AG10803 (cell line): ENCODE data around the gene DNAJC2.
"Not testable (repeated sequence)": the region's sequence is repeated elsewhere in the genome, so short reads cannot be mapped to it uniquely, and the experiment has no call there.

Source experiments
- DNase-seq: peaks from one replicate; pipeline ENCODE4 v3.0.0; 2010; ENCODE audit warnings: low read depth
- H3K4me3 ChIP-seq: 2 replicates; pipeline ENCODE4 v1.5.1; 2011; ENCODE audit warnings: mild to moderate bottlenecking, low read length, control low read depth
- TF ChIP-seq, protein P1 (sequence below): conservative IDR thresholded peaks from 2 replicates; pipeline ENCODE4 v1.5.1; 2011; ENCODE audit warnings: mild to moderate bottlenecking, low read length, control low read depth, inconsistent platforms

Gene DNAJC2

DNA sequence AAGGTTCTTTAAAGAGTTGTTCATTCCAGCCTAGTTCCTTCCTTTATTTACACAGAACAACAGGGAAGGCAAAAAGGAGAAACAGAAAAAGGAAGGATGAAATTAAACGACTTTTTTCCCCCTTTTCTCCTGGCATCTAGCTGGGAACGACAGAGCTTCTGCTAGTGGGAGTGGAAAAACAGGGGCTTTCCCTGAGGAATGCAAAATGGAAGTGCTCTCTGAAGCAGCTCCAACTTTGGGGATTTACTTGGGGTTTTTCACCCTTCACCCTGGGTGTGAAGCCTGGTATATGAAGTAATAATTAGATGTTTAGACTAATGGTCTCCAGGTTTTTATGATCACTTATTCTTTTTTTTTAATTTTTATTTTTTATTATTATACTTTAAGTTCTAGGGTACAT is 43.1 kb downstream of the DNAJC2 start:
- no peak overlapping the region for H3K4me3 ChIP-seq
- no peak for DNase-seq
- TF ChIP-seq, protein P1, sequence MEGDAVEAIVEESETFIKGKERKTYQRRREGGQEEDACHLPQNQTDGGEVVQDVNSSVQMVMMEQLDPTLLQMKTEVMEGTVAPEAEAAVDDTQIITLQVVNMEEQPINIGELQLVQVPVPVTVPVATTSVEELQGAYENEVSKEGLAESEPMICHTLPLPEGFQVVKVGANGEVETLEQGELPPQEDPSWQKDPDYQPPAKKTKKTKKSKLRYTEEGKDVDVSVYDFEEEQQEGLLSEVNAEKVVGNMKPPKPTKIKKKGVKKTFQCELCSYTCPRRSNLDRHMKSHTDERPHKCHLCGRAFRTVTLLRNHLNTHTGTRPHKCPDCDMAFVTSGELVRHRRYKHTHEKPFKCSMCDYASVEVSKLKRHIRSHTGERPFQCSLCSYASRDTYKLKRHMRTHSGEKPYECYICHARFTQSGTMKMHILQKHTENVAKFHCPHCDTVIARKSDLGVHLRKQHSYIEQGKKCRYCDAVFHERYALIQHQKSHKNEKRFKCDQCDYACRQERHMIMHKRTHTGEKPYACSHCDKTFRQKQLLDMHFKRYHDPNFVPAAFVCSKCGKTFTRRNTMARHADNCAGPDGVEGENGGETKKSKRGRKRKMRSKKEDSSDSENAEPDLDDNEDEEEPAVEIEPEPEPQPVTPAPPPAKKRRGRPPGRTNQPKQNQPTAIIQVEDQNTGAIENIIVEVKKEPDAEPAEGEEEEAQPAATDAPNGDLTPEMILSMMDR: no peak

- DNase-seq: no peak
- H3K4me3 ChIP-seq: no peak overlapping the region
- TF ChIP-seq, protein P1: no peak
Measured at GRCh38 chr7:103299660-103300059, 44.9 kb downstream of the DNAJC2 start.

DNA sequence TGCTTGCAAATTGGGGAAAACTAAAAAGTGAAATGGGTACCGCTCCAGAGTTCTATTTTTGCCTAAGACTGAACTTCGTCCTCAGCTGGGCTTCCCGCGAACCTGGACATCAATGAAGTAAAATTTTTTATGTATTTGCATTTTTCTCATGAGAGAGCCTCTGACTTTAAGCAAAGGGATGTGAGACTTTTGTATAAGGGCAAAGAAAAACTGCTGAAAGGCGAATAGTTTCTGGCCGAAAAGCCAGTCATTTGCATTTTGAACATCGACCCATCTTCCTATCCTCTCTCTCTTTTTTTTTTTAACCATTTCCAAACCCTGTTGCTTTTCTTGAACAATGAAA is 46.8 kb downstream of the DNAJC2 start:
- H3K4me3 ChIP-seq: peak overlapping the region; percentile 79
- DNase-seq: no peak
- TF ChIP-seq, protein P1: no peak

DNA sequence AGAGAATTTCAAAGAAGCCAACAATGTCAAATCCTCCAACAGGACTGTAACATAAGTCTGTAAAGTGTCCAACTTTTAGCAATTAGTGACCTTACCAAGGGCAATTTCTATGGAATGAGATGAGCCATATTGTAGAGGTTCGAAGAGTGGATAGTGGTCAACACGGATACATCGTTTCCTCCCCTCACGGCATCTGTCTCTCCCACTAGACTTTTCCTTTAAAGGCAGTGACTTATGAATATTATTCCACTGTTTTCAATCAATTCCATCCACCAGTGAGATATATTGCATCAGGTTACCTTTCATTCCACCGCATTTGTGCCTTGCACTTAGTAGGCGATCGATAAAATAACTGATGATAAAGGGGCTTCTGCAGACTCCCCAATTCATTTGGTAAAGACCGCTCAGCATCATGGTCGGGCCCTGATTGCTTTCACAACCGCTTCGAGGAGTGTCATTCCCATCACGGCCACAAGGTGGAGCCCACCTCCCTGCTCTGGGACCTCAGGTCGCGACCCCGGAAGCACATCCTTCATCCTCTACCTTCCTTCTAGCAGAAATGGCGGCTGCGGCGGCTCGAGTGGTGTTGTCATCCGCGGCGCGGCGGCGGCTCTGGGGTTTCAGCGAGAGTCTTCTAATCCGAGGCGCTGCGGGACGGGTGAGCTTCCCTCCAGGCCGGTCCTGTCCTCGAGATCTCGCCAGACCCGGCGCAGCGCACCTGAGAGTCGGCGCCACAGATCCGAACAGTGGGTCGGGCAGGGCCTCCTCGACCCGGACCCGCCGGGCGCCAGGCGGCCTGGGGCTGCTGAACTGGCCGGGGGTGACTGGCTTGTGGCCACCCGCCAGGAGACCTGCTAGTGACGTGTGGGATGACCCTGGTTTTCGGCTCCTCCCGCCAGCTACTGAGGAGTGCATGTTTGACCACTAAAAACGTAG is 47.4 kb downstream of the DNAJC2 start, which contains the start of gene PMPCB:
TSS of gene PMPCB (plus strand) at position 535 of the 936 bp plus-strand sequence. CDS start at position 560, 25 bp downstream.
- TF ChIP-seq, protein P1: peak; percentile 94
- peak; percentile 88 for DNase-seq
- H3K4me3 ChIP-seq: peak within 1 kb of the TSS; percentile 79

DNA sequence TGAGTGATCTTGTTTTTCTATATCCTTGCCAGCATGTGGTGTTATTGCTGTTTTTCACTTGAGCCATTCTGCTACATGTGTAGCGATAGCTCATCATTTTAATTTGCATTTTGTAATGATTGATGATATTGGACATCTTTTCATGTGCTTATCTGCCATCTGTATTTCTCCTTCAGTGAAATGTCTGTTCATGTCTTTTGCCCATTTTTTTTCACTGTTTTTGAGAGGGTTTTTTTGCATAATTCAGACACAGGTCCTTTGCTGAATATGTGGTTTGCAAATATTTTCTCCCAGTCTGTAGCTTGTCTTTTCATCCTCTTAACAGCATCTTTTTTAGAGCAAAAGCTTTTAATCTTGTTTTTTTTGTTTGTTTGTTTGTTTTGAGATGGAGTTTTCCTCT is 51.0 kb downstream of the DNAJC2 start:
- TF ChIP-seq, protein P1: no peak
- H3K4me3 ChIP-seq: no peak overlapping the region

GRCh38 chr7:103292122-103292521 is 52.4 kb downstream of the DNAJC2 start:
- no peak for DNase-seq
- H3K4me3 ChIP-seq: no peak overlapping the region
- TF ChIP-seq, protein P1: no peak

More for the DNA sequence above, 51.0 kb downstream of the DNAJC2 start:
- no peak for DNase-seq

DNA sequence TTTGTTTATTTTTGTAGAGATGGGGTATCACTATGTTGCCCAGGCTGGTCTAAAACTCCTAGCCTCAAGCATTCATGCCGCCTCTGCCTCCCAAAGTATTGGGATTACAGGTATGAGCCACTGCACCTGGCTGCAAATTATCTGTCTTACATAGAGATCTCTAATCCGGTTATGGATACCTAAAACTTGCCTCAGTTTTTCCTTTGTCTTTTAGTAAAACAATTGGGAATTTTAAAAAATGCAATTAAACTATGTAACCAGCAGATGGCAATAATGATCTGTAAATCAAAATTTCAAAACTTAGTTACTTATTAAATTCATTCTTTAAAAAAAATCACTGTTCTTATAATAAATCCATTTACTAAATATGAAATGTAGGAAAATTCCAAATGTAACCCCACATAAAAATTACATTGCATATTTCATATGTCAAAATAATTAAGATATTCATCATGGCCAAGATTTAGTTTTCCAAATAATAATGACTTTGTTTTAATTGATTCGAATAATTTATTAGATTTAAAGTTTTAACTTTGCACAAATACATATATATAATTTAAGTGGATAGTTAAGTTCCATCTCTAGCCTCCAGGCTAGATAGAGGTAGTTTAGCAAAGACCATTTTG is 61.7 kb downstream of the DNAJC2 start:
- not testable (repeated sequence) for H3K4me3 ChIP-seq, DNase-seq

- not testable (repeated sequence) for DNase-seq
- peak overlapping the region; percentile 62 for H3K4me3 ChIP-seq
Measured at GRCh38 chr7:103280803-103281155, 63.8 kb downstream of the DNAJC2 start.

DNA sequence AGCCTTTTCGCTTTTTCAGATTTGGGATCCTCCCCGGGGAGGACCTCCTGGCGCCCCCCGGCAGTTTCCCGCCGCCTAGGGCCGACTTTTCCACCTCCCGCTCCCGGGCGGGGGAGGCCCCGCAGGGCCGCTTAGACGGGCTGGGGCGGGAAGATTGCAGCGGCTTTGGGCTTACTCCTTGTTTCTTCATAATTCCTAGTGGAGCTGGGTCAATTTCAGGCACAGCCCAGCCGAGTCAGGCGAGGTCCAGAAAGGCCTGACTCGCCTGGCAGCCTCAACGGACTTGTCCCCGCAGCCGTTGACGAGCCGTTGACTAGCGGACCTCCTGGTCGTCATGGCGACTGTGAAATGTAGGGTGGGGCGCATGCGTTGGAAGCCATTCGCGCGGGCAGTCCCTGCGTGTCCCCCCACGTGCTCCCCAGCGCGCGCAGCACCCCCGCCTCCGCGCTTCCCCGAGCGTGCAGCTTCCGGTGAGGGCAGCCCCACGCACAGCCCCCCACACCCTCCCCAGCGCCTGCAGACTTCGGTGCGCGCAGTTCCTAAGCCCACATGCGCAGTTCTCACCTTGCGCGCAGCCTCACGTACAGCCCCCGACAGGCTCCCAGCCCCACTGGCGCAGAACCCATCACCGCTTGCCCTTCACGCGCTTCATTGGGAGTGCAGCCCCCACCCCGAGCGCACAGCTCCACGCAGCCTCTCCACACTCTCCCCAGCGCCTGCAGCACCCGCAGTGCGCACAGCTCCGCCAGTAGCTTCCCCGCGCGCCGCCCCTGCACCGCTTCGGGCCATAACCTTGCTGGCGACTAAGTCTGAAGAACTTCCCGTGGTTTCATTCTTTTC is 64.4 kb downstream of the DNAJC2 start:
- peak; percentile 45 for DNase-seq

GRCh38 chr7:103279636-103279962 is 65.0 kb downstream of the DNAJC2 start:
- peak overlapping the region; percentile 62 for H3K4me3 ChIP-seq
- not testable (repeated sequence) for DNase-seq

More for the DNA sequence above, 64.4 kb downstream of the DNAJC2 start:
- peak overlapping the region; percentile 62 for H3K4me3 ChIP-seq

DNA sequence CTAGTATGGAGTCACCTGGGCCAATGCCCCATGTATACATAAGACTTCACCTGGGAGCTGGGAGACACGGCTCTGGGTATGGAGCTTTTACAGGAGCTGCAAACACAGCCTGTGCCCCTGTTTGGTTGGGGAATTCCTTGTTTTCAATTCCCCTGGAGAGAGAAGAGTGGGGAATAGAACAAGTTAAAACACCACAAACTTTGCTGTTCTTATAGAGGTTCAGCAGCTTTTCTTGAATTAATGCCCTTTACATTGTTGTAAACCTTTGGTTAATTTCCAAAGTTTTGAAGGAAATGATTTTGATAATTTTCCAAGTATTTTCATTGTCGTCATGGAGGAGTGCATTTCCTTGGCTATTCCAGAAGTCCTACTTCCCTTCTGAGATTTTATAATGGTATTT is 66.4 kb downstream of the DNAJC2 start:
- H3K4me3 ChIP-seq, DNase-seq: not testable (repeated sequence)
